HuH-7 (cell line): ENCODE measurements around the gene PRAMEF5.
"Not testable (repeated sequence)": the region's sequence is repeated elsewhere in the genome, so short reads cannot be mapped to it uniquely, and the experiment has no call there.

Experiments
- DNase-seq: peaks from one replicate; pipeline ENCODE4 v3.0.0; 2011; ENCODE audit warnings: low spot score

PRAMEF5 gene

GRCh38 chr1:13277016-13277415, 23.0 kb downstream of the PRAMEF5 start:
- DNase-seq, result not testable (repeated sequence)

GRCh38 chr1:13279617-13280016, 25.6 kb downstream of the PRAMEF5 start:
- DNase-seq, result not testable (repeated sequence)

- not testable (repeated sequence) for DNase-seq
Measured at GRCh38 chr1:13285037-13285436, 31.0 kb downstream of the PRAMEF5 start, which contains the start of gene PRAMEF8. PRAMEF8 (minus strand) TSS chr1:13285137; CDS start chr1:13284091, 1,046 bp downstream.

- not testable (repeated sequence) for DNase-seq
Measured at GRCh38 chr1:13289030-13289429, 35.0 kb downstream of the PRAMEF5 start.

DNA sequence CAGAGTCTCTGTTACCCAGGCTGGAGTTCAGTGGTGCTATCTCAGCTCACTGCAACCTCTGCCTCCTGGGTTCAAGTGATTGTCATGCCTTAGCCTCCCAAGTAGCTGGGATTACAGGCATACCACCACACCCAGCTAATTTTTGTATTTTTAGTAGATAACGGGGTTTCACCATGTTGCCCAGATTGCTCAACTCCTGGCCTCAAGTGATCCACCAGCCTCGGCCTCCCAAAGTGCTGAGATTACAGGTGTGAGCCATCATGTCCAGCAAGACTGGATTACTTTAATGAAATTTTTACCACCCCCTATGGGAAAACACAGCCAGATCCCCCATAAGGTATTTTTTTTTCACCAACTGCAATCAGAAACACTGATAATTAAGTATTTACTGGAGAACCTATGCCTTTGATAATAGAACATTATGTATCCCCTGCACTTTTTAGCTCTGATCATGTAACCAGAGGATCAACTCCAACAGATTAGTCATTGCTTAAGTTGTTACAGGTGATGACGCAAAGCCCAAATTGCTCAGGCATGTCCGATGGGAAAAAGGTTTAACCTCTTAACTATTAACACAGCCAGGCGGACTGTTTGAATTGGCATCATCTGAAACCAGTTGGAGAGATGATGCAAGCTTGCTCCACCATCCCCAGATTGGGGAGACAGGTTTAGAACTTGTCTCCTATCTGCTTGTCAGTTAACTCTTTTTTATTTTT, 43.4 kb downstream of the PRAMEF5 start:
- not testable (repeated sequence) for DNase-seq

DNA sequence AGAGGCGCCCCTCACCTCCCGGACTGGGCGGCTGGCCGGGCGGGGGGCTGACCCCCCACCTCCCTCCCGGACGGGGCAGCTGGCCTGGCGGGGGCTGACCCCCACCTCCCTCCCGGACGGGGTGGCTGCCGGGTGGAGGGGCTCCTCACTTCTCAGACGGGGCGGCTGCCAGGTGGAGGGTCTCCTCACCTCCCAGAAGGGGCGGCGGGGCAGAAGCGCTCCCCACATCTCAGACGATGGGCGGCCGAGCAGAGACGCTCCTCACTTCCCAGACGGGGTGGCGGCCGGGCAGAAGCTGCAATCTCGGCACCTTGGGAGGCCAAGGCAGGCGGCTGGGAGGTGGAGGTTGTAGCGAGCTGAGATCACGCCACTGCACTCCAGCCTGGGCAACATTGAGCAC, 44.7 kb downstream of the PRAMEF5 start:
- DNase-seq, result not testable (repeated sequence)

- not testable (repeated sequence) for DNase-seq
Measured at GRCh38 chr1:13302197-13302596, 48.2 kb downstream of the PRAMEF5 start.

- not testable (repeated sequence) for DNase-seq
Measured at GRCh38 chr1:13303239-13303638, 49.2 kb downstream of the PRAMEF5 start, which contains the start of gene PRAMEF33. PRAMEF33 (plus strand) TSS chr1:13303539; CDS start chr1:13305955, 2,416 bp downstream.
